HPDE6-E6E7 (cell line): Measurements from ENCODE around the gene IL10RA.

ENCODE experiments used
- DNase-seq: peaks from one replicate; pipeline ENCODE4 v3.0.0; 2011; ENCODE audit warnings: missing footprints; ENCODE audit errors: extremely low spot score

The IL10RA gene

DNA sequence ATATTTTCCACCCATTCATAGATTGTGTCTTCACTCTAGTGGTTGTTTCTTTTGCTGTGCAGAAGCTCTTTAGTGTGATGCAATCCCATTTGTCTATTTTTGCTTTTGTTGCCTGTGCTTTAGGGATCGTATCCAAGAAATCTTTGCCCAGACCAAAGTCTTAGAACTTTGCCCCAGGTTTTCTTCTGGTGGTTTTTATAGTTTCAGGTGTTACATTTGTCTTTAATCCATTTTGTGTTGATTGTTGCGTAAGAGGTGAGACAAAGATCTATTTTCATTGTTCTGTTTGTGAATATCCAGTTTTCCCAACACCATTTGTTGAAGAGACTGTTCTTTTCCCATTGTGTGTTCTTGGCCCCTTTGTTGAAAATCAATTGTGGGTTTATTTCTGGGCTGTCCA lies 6.4 kb downstream of the IL10RA start:
- DNase-seq = no peak

DNA sequence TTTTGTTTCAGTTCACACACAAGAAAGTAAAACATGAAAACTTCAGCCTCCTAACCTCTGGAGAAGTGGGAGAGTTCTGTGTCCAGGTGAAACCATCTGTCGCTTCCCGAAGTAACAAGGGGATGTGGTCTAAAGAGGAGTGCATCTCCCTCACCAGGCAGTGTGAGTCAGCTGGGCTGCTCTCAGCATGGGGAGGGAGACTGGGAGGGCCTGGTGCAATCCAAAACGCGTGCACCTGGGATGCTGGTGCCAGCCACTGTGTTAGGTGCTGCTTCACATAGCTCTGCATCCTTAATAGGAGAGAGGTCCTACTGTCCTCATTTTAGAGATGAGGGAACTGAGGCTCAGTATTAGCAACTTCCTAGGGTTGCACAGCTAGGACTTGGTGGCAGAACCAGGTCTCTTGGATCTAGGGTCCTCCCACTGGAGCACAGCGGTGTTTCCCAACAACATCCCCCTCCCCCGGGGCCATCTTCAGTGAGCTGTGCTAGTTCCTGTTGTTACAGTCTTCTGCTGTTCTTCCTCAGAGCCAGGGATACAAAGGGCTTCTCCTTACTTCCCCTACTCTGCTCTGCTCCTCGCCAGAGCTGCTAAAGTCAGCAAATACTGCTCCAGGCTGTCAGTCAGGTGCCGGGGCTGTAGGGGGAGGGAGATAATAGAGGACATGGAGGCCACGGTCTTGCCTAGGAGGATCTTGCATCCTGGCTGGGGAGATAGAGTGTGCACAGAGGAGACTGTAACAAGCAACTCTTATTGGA lies 8.0 kb downstream of the IL10RA start:
- DNase-seq = no peak

DNA sequence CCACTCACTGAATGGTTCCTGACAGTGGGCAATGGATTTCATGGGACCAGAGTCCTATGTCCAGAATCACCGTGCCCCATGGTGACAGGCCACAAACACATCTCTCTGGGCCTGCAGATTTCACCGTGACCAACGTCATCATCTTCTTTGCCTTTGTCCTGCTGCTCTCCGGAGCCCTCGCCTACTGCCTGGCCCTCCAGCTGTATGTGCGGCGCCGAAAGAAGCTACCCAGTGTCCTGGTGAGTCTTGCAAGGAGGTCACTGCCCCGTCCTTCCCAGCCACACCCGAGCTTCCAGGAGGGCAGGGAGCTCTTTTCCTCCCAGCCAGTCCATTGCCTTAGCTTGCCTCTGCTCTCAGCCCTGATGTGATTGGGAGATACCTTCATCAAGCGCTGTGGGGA lies 9.3 kb downstream of the IL10RA start:
- DNase-seq = no peak

DNA sequence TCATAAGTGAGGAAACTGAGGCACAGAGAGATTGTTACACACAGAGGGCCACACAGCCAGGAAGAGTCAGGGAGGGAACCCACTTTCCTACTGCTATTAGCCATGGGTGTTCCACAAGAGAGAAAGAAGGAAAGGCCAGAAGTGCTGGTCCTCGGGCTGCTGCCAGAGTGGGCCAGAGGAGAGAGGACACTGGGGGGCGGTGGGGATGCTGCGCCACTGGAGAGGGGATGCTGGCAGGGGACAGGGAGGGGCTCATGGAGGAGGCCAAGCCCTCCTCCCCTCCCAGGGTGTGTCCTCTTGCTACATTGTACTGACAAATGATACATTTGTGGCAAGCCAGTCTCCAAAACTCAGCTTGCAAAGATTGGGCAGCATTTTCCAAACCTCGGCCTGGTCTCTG lies 9.9 kb downstream of the IL10RA start:
- DNase-seq = no peak

GRCh38 chr11:117997406-117997805 lies 11.2 kb downstream of the IL10RA start:
- DNase-seq = no peak

DNA sequence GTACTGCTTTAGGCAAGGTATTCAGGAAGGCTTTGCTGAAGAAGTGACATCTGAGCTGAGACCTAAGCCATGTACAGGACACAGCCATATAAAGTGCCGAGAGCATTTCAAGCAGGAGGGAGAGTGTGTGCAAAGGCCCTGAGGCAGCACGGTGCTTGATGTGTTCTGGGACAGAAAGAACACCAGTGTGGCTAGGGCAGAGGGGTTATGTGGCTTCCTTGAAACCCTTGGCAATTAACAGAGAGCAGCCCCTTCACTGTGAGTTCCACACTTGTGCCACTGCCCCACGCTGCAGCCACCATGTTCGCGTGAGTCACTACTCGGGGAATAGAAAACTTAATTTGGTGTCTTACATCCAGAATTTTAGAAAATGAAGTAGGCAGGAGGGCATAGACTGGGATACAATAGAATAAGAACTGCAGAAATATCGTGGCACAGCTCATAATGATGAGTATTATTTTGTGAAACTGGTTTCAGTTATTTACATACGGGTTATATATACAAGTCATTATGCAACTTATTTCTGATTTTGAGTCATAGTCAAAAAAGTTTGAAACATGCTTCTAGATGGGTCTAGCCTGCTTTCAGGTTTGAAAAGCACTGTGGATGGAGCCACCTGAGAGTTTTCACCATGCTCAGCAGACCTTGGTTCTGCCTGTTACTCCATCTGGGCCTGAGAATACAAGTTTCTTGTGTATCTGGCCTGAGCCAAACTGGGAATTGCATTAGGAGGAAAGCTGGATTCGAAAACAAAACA lies 11.8 kb downstream of the IL10RA start:
- DNase-seq = no peak

DNA sequence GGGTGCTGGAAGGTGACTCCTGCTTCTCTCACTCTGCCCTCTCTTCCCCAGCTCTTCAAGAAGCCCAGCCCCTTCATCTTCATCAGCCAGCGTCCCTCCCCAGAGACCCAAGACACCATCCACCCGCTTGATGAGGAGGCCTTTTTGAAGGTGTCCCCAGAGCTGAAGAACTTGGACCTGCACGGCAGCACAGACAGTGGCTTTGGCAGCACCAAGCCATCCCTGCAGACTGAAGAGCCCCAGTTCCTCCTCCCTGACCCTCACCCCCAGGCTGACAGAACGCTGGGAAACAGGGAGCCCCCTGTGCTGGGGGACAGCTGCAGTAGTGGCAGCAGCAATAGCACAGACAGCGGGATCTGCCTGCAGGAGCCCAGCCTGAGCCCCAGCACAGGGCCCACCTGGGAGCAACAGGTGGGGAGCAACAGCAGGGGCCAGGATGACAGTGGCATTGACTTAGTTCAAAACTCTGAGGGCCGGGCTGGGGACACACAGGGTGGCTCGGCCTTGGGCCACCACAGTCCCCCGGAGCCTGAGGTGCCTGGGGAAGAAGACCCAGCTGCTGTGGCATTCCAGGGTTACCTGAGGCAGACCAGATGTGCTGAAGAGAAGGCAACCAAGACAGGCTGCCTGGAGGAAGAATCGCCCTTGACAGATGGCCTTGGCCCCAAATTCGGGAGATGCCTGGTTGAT lies 12.6 kb downstream of the IL10RA start:
- DNase-seq = no peak

DNA sequence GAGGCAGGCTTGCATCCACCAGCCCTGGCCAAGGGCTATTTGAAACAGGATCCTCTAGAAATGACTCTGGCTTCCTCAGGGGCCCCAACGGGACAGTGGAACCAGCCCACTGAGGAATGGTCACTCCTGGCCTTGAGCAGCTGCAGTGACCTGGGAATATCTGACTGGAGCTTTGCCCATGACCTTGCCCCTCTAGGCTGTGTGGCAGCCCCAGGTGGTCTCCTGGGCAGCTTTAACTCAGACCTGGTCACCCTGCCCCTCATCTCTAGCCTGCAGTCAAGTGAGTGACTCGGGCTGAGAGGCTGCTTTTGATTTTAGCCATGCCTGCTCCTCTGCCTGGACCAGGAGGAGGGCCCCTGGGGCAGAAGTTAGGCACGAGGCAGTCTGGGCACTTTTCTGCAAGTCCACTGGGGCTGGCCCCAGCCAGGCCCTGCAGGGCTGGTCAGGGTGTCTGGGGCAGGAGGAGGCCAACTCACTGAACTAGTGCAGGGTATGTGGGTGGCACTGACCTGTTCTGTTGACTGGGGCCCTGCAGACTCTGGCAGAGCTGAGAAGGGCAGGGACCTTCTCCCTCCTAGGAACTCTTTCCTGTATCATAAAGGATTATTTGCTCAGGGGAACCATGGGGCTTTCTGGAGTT lies 13.3 kb downstream of the IL10RA start:
- no peak for DNase-seq

DNA sequence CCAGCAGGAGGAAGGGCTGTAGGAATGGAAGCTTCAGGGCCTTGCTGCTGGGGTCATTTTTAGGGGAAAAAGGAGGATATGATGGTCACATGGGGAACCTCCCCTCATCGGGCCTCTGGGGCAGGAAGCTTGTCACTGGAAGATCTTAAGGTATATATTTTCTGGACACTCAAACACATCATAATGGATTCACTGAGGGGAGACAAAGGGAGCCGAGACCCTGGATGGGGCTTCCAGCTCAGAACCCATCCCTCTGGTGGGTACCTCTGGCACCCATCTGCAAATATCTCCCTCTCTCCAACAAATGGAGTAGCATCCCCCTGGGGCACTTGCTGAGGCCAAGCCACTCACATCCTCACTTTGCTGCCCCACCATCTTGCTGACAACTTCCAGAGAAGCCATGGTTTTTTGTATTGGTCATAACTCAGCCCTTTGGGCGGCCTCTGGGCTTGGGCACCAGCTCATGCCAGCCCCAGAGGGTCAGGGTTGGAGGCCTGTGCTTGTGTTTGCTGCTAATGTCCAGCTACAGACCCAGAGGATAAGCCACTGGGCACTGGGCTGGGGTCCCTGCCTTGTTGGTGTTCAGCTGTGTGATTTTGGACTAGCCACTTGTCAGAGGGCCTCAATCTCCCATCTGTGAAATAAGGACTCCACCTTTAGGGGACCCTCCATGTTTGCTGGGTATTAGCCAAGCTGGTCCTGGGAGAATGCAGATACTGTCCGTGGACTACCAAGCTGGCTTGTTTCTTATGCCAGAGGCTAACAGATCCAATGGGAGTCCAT lies 14.1 kb downstream of the IL10RA start:
- no peak for DNase-seq

DNA sequence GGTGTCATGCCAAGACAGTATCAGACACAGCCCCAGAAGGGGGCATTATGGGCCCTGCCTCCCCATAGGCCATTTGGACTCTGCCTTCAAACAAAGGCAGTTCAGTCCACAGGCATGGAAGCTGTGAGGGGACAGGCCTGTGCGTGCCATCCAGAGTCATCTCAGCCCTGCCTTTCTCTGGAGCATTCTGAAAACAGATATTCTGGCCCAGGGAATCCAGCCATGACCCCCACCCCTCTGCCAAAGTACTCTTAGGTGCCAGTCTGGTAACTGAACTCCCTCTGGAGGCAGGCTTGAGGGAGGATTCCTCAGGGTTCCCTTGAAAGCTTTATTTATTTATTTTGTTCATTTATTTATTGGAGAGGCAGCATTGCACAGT lies 14.6 kb downstream of the IL10RA start:
- no peak for DNase-seq

DNA sequence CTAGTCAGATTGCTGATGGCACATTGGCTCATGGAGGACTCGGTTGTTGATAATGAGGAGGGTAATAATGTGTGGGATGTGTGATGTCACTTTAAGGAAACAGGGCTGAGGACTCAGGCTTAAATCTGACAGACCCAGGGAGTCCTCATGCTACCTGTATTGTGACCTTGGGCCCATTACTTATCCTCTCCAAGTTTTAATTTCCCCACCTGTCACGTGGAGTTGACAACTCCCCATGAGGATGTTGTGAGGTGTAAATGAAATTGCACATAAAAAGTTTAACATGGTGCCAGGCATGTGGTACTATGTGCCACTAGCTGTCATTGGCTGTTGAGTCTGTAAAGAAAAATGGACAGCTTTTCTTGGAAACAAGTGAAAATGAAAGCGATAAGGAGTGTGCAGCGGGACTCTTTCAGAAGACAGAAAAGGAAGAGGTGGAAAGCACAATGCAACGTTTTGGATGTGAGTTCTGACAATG lies 15.3 kb downstream of the IL10RA start:
- no peak for DNase-seq

DNA sequence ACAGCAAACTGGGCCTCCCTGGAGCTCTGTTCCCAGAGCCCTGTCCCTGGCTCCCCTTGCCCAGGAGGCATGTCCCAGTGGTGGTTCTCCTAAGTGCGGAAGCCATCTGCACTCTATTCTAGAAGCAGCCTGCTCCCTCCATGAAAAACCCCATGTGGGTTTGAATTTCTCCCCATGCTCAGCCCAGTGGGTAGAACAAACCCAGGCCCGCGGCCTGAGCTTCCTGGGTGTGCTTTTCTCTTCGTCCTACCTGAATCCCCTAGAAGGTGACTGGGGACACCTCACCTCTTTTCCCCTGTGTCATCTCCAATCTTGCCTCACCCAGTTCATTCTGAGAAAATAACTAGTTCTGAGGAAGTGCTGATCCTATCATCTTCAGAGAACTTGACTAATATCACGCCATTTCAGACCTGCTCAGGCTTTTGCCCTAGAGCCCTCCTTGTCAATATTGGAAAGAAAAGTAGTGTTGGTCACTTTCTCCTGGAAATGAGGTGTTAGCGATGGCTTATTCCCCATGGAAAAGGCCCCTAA lies 15.9 kb downstream of the IL10RA start:
- DNase-seq = no peak

GRCh38 chr11:118002541-118003423 lies 16.6 kb downstream of the IL10RA start:
- no peak for DNase-seq

GRCh38 chr11:118003456-118003855 lies 17.3 kb downstream of the IL10RA start:
- DNase-seq = no peak

DNA sequence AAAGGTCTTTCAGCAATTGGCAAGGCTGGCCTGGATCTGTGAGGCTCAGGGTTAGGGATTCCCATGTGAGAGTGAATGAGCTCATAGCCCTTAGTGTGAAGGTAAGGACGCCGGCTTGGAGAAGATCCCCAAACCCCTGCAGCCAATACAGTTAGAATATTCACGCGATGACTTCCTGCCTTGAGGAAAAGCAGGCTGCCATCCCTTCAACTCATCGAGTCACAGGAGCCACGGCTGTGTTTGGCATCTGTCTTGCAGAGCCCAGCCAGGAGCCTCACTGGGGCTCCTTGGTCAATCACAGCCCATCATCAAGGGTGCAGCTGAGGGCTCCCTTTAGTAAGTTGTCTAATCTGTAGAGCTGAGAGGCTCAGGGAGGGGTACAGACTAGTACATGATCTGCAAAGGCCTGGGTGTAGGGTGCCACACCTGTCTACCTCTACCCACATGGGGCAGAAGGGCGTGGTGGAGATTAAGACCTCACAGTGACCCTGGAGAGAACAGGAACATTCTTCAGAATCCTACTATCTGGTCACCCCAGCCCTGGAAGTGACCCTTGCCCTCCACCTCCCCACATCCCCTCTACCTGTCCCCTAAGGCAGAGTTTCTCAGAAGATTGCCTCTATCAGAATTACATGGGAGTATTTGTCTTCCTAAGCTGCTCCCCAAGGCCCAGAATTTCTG lies 18.5 kb downstream of the IL10RA start:
- no peak for DNase-seq

GRCh38 chr11:118005224-118006152 lies 19.3 kb downstream of the IL10RA start:
- DNase-seq = no peak

- no peak for DNase-seq
Observed at GRCh38 chr11:118006153-118006534, 19.9 kb downstream of the IL10RA start.

DNA sequence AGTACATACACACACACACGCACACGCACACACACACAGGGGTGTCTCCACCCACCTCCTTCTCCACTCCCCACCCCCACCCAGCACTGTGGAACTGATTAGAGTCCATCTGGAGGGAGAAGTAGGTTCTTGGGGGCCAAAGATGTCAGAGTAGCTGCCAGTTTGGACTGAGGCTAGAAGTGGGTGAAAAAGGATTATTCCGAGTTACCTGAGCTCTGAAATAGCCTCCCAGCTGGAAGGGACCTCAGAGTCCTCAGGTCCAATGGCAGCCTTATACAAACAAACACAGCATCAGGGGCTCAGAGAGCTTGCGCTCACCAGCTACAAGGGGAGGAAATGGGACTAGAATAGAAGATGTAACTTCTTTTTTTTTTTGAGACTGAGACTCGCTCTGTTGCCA lies 20.8 kb downstream of the IL10RA start:
- DNase-seq = no peak
